ENCODE measurements around the gene AFF1. TPM values are rescaled to one million over a fixed set of nuclear protein-coding genes. Genes with fewer than 3 reads are reported as not detected.

AFF1 gene
- total RNA-seq, 1 experiment from 2014 or later, result 37.7 TPM

- peaks cover 18% of the 10 kb centered on the region for H3K4me1 Mint-ChIP-seq (ENCODE audit: low read depth, unreplicated experiment)
- no peak for TF ChIP-seq CTCF (IDR thresholded peaks at IDR 0.05; ENCODE audit: unreplicated experiment)
- intact Hi-C loops (cut with micrococcal nuclease; ENCODE audit: unreplicated experiment), result loop anchor here (5.0 kb wide), 3 partner anchors 36 to 69 kb away; partner anchors contain the start of gene AFF1
- H3K9me3 Mint-ChIP-seq (ENCODE audit: low read depth, unreplicated experiment), result no peaks in the 10 kb centered on the region
- no peaks in the 10 kb centered on the region for H3K27me3 Mint-ChIP-seq (ENCODE audit: unreplicated experiment)
- H3K36me3 Mint-ChIP-seq (ENCODE audit: insufficient read depth, unreplicated experiment), result peaks cover 24% of the 10 kb centered on the region
- DNase-seq, result no peak
- peak overlapping the region; percentile 92 for H3K27ac Mint-ChIP-seq (ENCODE audit: unreplicated experiment)
- CTCF ChIA-PET, result interaction anchor here (0.6 to 1.9 kb wide), 6 partner anchors 28 to 385 kb away, joined by 3 to 7 read pairs (median 6); partner anchors contain the start of genes AFF1 and HSD17B11
- H3K4me3 Mint-ChIP-seq (ENCODE audit: low read depth, unreplicated experiment), result peak overlapping the region; percentile 89
- BruUV-seq (replicated peaks), result no TSS peak
Measured at GRCh38 chr4:87006426-87006675, 71.5 kb downstream of the AFF1 start.

- intact Hi-C loops (cut with micrococcal nuclease; ENCODE audit: unreplicated experiment), result loop anchor here (5.0 kb wide), 3 partner anchors 35 to 70 kb away; partner anchors contain the start of gene AFF1
- peak; percentile 86 for DNase-seq
- peak overlapping the region; percentile 92 for H3K27ac Mint-ChIP-seq (ENCODE audit: unreplicated experiment)
- H3K4me3 Mint-ChIP-seq (ENCODE audit: low read depth, unreplicated experiment), result peak overlapping the region; percentile 89
- CTCF ChIA-PET, result interaction anchor here (0.6 to 1.9 kb wide), 8 partner anchors 29 to 562 kb away, joined by 3 to 7 read pairs (median 5); partner anchors contain the start of genes AFF1 and HSD17B11
- no TSS peak for BruUV-seq (replicated peaks)
- H3K9me3 Mint-ChIP-seq (ENCODE audit: low read depth, unreplicated experiment), result no peaks in the 10 kb centered on the region
- TF ChIP-seq CTCF (IDR thresholded peaks at IDR 0.05; ENCODE audit: unreplicated experiment), result no peak
- no peaks in the 10 kb centered on the region for H3K27me3 Mint-ChIP-seq (ENCODE audit: unreplicated experiment)
- H3K4me1 Mint-ChIP-seq (ENCODE audit: low read depth, unreplicated experiment), result peaks cover 18% of the 10 kb centered on the region
- peaks cover 28% of the 10 kb centered on the region for H3K36me3 Mint-ChIP-seq (ENCODE audit: insufficient read depth, unreplicated experiment)
Measured at GRCh38 chr4:87006676-87007527, 72.1 kb downstream of the AFF1 start.

- CTCF ChIA-PET, result interaction anchor here (0.6 to 1.9 kb wide), 4 partner anchors 85 to 563 kb away, joined by 3 to 7 read pairs (median 5); no protein-coding TSS in a partner anchor
- Mint-ChIP-seq H3K4me3 (ENCODE audit: low read depth, unreplicated experiment) (peak overlapping the region; percentile 89), H3K27ac (ENCODE audit: unreplicated experiment) (peak overlapping the region; percentile 74), H3K27me3 (ENCODE audit: unreplicated experiment) (no peaks in the 10 kb centered on the region), H3K4me1 (ENCODE audit: low read depth, unreplicated experiment) (peaks cover 18% of the 10 kb centered on the region), H3K36me3 (ENCODE audit: insufficient read depth, unreplicated experiment) (peaks cover 28% of the 10 kb centered on the region), H3K9me3 (ENCODE audit: low read depth, unreplicated experiment) (no peaks in the 10 kb centered on the region)
- intact Hi-C loops (cut with micrococcal nuclease; ENCODE audit: unreplicated experiment), result loop anchor here (5.0 kb wide), 3 partner anchors 35 to 70 kb away; partner anchors contain the start of gene AFF1
- peak; percentile 19 for DNase-seq
- TF ChIP-seq CTCF (IDR thresholded peaks at IDR 0.05; ENCODE audit: unreplicated experiment), result no peak
- TSS peak; percentile 49 for BruUV-seq (replicated peaks)
Measured at GRCh38 chr4:87007528-87008446, 73.0 kb downstream of the AFF1 start.

- intact Hi-C loops (cut with micrococcal nuclease; ENCODE audit: unreplicated experiment), result loop anchor here (5.0 kb wide), 3 partner anchors 33 to 72 kb away; partner anchors contain the start of gene AFF1
- H3K9me3 Mint-ChIP-seq (ENCODE audit: low read depth, unreplicated experiment), result no peaks in the 10 kb centered on the region
- H3K36me3 Mint-ChIP-seq (ENCODE audit: insufficient read depth, unreplicated experiment), result peaks cover 28% of the 10 kb centered on the region
- BruUV-seq (replicated peaks), result no TSS peak
- TF ChIP-seq CTCF (IDR thresholded peaks at IDR 0.05; ENCODE audit: unreplicated experiment), result no peak
- no peaks in the 10 kb centered on the region for H3K27me3 Mint-ChIP-seq (ENCODE audit: unreplicated experiment)
- no peak overlapping the region for H3K4me3 Mint-ChIP-seq (ENCODE audit: low read depth, unreplicated experiment)
- no peak overlapping the region for H3K27ac Mint-ChIP-seq (ENCODE audit: unreplicated experiment)
- CTCF ChIA-PET, result no interaction called here
- no peak for DNase-seq
- H3K4me1 Mint-ChIP-seq (ENCODE audit: low read depth, unreplicated experiment), result peaks cover 18% of the 10 kb centered on the region
Measured at GRCh38 chr4:87009095-87009648, 74.4 kb downstream of the AFF1 start.
